WTC11 (cell line): Measurements from ENCODE around the gene ADGRL3. TPM values are rescaled to one million over a fixed set of nuclear protein-coding genes. Genes with fewer than 3 reads are reported as not detected.

Experiments used
- ATAC-seq: fragments of 200-7000 bp; cut with Tn5 transposase; 2 replicates; pipeline ENCODE4 v1.10.0; 2021; ENCODE audit warnings: mild to moderate bottlenecking, moderate library complexity
- CTCF ChIA-PET: fragments of 300-600 bp; sonication (Branson Sonifier 250); formaldehyde crosslinking; loops from one replicate; lab custom pipeline; 2021; ENCODE audit warnings: antibody characterized with exemption; lab: Charles Lee
- POLR2A ChIA-PET: fragments of 350-600 bp; sonication (Branson Sonifier 250); formaldehyde crosslinking; loops from one replicate; lab custom pipeline; 2021; ENCODE audit warnings: antibody characterized with exemption; lab: Charles Lee
- DNase-seq: peaks from one replicate; pipeline ENCODE4 v3.0.0; 2021; ENCODE audit warnings: low spot score
- H3K27ac Mint-ChIP-seq: 2 replicates; pipeline ENCODE4 v1.8.0; 2021; ENCODE audit warnings: mixed read lengths
- H3K27me3 Mint-ChIP-seq: 2 replicates; pipeline ENCODE4 v1.8.0; 2021; ENCODE audit warnings: low read depth, mild to moderate bottlenecking, moderate library complexity, mixed read lengths
- H3K36me3 Mint-ChIP-seq: 2 replicates; pipeline ENCODE4 v1.8.0; 2021; ENCODE audit warnings: mixed read lengths
- H3K4me1 Mint-ChIP-seq: 2 replicates; pipeline ENCODE4 v1.8.0; 2022; ENCODE audit warnings: mixed read lengths
- H3K4me3 Mint-ChIP-seq: 2 replicates; pipeline ENCODE4 v1.8.0; 2021; ENCODE audit warnings: mild to moderate bottlenecking, moderate library complexity, mixed read lengths
- H3K9me3 Mint-ChIP-seq: 2 replicates; pipeline ENCODE4 v1.8.0; 2021; ENCODE audit warnings: mixed read lengths
- CREB1 ChIP-seq: sonication (generic); formaldehyde crosslinking; IDR thresholded peaks from 2 replicates; pipeline ENCODE4 v1.8.0; 2023; ENCODE audit warnings: mild to moderate bottlenecking, missing genetic modification reagents
- ELF4 ChIP-seq: sonication (generic); formaldehyde crosslinking; IDR thresholded peaks from 2 replicates; pipeline ENCODE4 v1.8.1; 2022; ENCODE audit warnings: low read depth, mild to moderate bottlenecking, moderate library complexity, missing genetic modification reagents
- ESRRA ChIP-seq: sonication (generic); formaldehyde crosslinking; IDR thresholded peaks from 2 replicates; pipeline ENCODE4 v1.8.1; 2022; ENCODE audit warnings: mild to moderate bottlenecking, missing genetic modification reagents, borderline replicate concordance
- ETV6 ChIP-seq: sonication (generic); formaldehyde crosslinking; IDR thresholded peaks from 2 replicates; pipeline ENCODE4 v1.8.1; 2022; ENCODE audit warnings: mild to moderate bottlenecking, missing genetic modification reagents
- GRHL2 ChIP-seq: fragments of 250-450 bp; sonication (Bioruptor Pico); IDR thresholded peaks from 2 replicates; pipeline ENCODE4 v1.8.0; 2022; ENCODE audit warnings: mild to moderate bottlenecking, moderate library complexity; ENCODE audit not compliant: insufficient replicate concordance, severe bottlenecking
- TP53 ChIP-seq: sonication (generic); formaldehyde crosslinking; IDR thresholded peaks from 2 replicates; pipeline ENCODE4 v1.8.1; 2023; ENCODE audit warnings: mild to moderate bottlenecking, missing genetic modification reagents
- ZNF263 ChIP-seq: sonication (generic); formaldehyde crosslinking; IDR thresholded peaks from 2 replicates; pipeline ENCODE4 v1.8.1; 2022; ENCODE audit warnings: low read depth, mild to moderate bottlenecking, moderate library complexity, missing genetic modification reagents
- total RNA-seq: library from RNA; stranded (reverse); gene quantifications from 3 replicates; pipeline ENCODE4 v1.2.3, GENCODE V29; 2021
- TF ChIP-seq, protein P1 (sequence below): sonication (generic); formaldehyde crosslinking; IDR thresholded peaks from 2 replicates; pipeline ENCODE4 v1.8.0; 2022; ENCODE audit warnings: mild to moderate bottlenecking, missing genetic modification reagents
- TF ChIP-seq, protein P2 (sequence below): sonication (generic); formaldehyde crosslinking; IDR thresholded peaks from 2 replicates; pipeline ENCODE4 v1.8.1; 2023; ENCODE audit warnings: mild to moderate bottlenecking, missing genetic modification reagents
- TF ChIP-seq, protein P3 (sequence below): sonication (generic); formaldehyde crosslinking; IDR thresholded peaks from 2 replicates; pipeline ENCODE4 v1.8.1; 2022; ENCODE audit warnings: mild to moderate bottlenecking, moderate library complexity, missing genetic modification reagents
- TF ChIP-seq, protein P4 (sequence below): sonication (generic); formaldehyde crosslinking; IDR thresholded peaks from 2 replicates; pipeline ENCODE4 v1.8.0; 2022; ENCODE audit warnings: mild to moderate bottlenecking, missing genetic modification reagents
- TF ChIP-seq, protein P5 (sequence below): sonication (generic); formaldehyde crosslinking; IDR thresholded peaks from 2 replicates; pipeline ENCODE4 v1.8.1; 2022; ENCODE audit warnings: low read depth, missing genetic modification reagents, borderline replicate concordance

Gene ADGRL3
- total RNA-seq, 1 experiment from 2014 or later, result 8.7 TPM

DNA sequence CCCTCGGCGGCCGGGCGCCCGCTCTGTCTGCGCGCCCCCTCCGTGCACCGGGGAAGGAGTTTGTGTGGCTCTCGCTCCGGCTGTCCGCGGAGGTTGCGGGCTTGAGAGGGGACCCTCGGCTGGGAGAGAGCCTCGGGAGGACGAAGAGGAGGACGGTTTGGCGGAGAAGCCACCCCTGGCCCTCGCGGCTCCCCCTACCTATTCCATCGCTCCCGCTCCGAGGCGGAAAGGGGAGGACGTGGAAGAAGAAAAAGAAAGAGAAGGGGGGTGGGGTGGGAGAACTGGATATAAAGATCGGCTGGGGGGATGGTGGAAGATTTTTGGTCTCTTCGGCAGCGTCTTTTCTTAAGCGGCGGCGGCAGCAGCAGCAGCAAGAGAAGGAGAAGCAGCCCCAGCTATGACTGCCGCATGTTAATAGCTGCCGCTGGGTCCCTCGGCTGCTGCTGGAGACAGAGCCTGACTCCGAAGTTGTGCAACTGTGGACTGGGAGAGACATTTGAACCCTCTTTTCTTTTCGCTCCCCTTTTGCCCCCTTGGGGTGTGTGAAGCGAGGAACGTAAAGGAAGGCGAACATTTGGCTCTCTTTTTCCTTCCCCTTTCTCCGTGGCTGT, 895 bp downstream of the ADGRL3 start:
- H3K27me3 Mint-ChIP-seq, result peaks cover 53% of the 10 kb centered on the region
- H3K4me3 Mint-ChIP-seq, result peak overlapping the region; percentile 99
- CTCF ChIA-PET, result interaction anchor here (1.2 kb wide), 1 partner anchor 11 kb away, joined by 3 read pairs; no protein-coding TSS in a partner anchor
- H3K4me1 Mint-ChIP-seq, result peaks cover 48% of the 10 kb centered on the region
- no peak overlapping the region for H3K27ac Mint-ChIP-seq
- DNase-seq, result peak; percentile 36
- POLR2A ChIA-PET, result interaction anchor here (0.7 kb wide), 1 partner anchor 83 kb away, joined by 4 read pairs; no protein-coding TSS in a partner anchor
- ATAC-seq, result peak; percentile 3
- H3K36me3 Mint-ChIP-seq, result no peaks in the 10 kb centered on the region
- no peaks in the 10 kb centered on the region for H3K9me3 Mint-ChIP-seq
- peak; percentile 80; the same call in 1 of the 2 replicates for TF ChIP-seq ZNF263 (CRISPR knock-in tag)
- TF ChIP-seq, protein P1, sequence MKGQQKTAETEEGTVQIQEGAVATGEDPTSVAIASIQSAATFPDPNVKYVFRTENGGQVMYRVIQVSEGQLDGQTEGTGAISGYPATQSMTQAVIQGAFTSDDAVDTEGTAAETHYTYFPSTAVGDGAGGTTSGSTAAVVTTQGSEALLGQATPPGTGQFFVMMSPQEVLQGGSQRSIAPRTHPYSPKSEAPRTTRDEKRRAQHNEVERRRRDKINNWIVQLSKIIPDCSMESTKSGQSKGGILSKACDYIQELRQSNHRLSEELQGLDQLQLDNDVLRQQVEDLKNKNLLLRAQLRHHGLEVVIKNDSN, result no peak

DNA sequence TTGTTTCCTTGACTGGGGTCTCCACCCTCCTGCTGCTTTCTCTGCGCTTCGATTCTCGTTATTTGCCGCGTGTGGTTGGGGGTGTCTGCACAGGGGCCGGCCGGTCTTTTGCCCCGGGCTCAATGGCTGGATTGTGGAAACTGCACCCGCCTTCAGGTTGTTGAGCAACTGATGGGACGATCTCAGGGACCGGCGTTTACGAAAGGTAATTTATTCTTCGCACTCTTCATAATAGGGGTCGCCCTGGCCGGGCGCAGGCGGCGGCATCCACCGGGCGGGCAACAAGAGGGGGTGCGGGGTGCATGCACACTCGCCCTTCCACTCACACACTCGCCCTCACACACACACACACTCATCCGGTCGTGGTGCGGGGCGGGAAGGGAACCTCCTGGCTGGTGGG, 1.4 kb downstream of the ADGRL3 start:
- H3K36me3 Mint-ChIP-seq, result no peaks in the 10 kb centered on the region
- no peak for DNase-seq
- peaks cover 53% of the 10 kb centered on the region for H3K27me3 Mint-ChIP-seq
- H3K9me3 Mint-ChIP-seq, result no peaks in the 10 kb centered on the region
- H3K4me3 Mint-ChIP-seq, result peak overlapping the region; percentile 99
- no peak overlapping the region for H3K27ac Mint-ChIP-seq
- no peak for ATAC-seq
- POLR2A ChIA-PET, result no interaction called here
- peaks cover 48% of the 10 kb centered on the region for H3K4me1 Mint-ChIP-seq
- CTCF ChIA-PET, result no interaction called here
- TF ChIP-seq, protein P2, sequence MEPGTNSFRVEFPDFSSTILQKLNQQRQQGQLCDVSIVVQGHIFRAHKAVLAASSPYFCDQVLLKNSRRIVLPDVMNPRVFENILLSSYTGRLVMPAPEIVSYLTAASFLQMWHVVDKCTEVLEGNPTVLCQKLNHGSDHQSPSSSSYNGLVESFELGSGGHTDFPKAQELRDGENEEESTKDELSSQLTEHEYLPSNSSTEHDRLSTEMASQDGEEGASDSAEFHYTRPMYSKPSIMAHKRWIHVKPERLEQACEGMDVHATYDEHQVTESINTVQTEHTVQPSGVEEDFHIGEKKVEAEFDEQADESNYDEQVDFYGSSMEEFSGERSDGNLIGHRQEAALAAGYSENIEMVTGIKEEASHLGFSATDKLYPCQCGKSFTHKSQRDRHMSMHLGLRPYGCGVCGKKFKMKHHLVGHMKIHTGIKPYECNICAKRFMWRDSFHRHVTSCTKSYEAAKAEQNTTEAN, result peak; percentile 84; the same call in 1 of the 2 replicates
- TF ChIP-seq TP53 (CRISPR knock-in tag) (0 out of 2 replicates have a peak, but pooled peaks have one; percentile 22), CREB1 (no peak), ELF4 (no peak)
- TF ChIP-seq, protein P3, sequence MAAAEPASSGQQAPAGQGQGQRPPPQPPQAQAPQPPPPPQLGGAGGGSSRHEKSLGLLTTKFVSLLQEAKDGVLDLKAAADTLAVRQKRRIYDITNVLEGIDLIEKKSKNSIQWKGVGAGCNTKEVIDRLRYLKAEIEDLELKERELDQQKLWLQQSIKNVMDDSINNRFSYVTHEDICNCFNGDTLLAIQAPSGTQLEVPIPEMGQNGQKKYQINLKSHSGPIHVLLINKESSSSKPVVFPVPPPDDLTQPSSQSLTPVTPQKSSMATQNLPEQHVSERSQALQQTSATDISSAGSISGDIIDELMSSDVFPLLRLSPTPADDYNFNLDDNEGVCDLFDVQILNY (CRISPR knock-in tag), result no peak

DNA sequence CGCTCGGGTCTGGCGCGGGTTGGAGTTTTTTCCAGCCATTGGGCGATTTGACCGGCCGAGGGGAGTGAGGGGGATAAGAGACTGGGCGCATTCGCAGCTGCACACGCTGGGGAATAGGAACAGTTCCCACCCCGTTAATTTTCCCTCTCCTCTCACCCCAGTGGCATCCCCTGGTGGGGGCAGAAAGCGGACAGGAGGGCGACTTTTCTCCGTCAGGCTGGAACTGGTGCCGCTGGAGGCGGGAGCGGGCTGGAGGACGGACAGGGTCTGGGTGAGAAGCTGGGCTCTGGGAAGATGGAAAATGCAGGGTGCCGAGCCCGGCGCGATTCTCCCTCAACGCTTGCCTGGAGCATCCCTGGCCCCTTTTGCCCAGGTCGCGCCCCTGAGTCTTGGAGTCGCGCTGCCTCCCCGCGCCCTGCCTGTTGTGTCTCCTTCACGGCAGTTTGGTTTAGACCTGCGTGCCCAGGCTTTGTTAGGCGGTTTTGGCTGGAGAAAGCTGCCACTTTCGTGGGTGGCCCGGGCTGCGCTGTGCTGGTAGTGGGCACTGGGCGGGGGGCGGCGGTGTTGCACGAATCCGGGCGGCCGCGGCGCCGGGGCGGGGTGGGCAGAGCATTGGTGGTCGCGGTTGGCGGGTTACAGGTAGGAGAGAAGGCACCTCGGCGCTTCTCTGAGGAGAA, 2.0 kb downstream of the ADGRL3 start:
- H3K9me3 Mint-ChIP-seq, result peaks cover under 1% of the 10 kb centered on the region
- CTCF ChIA-PET, result interaction anchor here (0.7 kb wide), 1 partner anchor 12 kb away, joined by 4 read pairs; no protein-coding TSS in a partner anchor
- H3K4me1 Mint-ChIP-seq, result peaks cover 43% of the 10 kb centered on the region
- peaks cover 53% of the 10 kb centered on the region for H3K27me3 Mint-ChIP-seq
- peak overlapping the region; percentile 99 for H3K4me3 Mint-ChIP-seq
- peak; percentile 49 for DNase-seq
- H3K36me3 Mint-ChIP-seq, result peaks cover under 1% of the 10 kb centered on the region
- peak; percentile 7 for ATAC-seq
- no peak overlapping the region for H3K27ac Mint-ChIP-seq
- POLR2A ChIA-PET, result no interaction called here
- 0 out of 2 replicates have a peak, but pooled peaks have one; percentile 31 for TF ChIP-seq ETV6
- TF ChIP-seq, protein P4, sequence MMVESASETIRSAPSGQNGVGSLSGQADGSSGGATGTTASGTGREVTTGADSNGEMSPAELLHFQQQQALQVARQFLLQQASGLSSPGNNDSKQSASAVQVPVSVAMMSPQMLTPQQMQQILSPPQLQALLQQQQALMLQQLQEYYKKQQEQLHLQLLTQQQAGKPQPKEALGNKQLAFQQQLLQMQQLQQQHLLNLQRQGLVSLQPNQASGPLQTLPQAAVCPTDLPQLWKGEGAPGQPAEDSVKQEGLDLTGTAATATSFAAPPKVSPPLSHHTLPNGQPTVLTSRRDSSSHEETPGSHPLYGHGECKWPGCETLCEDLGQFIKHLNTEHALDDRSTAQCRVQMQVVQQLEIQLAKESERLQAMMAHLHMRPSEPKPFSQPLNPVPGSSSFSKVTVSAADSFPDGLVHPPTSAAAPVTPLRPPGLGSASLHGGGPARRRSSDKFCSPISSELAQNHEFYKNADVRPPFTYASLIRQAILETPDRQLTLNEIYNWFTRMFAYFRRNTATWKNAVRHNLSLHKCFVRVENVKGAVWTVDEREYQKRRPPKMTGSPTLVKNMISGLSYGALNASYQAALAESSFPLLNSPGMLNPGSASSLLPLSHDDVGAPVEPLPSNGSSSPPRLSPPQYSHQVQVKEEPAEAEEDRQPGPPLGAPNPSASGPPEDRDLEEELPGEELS (CRISPR knock-in tag), result no peak
- TF ChIP-seq ESRRA (CRISPR knock-in tag), result no peak
- TF ChIP-seq, protein P5, sequence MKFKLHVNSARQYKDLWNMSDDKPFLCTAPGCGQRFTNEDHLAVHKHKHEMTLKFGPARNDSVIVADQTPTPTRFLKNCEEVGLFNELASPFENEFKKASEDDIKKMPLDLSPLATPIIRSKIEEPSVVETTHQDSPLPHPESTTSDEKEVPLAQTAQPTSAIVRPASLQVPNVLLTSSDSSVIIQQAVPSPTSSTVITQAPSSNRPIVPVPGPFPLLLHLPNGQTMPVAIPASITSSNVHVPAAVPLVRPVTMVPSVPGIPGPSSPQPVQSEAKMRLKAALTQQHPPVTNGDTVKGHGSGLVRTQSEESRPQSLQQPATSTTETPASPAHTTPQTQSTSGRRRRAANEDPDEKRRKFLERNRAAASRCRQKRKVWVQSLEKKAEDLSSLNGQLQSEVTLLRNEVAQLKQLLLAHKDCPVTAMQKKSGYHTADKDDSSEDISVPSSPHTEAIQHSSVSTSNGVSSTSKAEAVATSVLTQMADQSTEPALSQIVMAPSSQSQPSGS (CRISPR knock-in tag), result no peak
- TF ChIP-seq GRHL2, result no peak
